ENCODE data around the gene CYP1A2.

Gene CYP1A2

GRCh38 chr15:74768771-74769342 lies 20.2 kb downstream of the CYP1A2 start:
- CTCF ChIA-PET: interaction anchor here (0.7 to 31.5 kb wide), 32 partner anchors 8 to 398 kb away, joined by 3 to 1027 read pairs (median 4); partner anchors contain the start of genes CSK, CYP1A1 and CYP1A2
- H3K36me3 ChIP-seq (ENCODE audit: control insufficient read depth in 4 of 4, insufficient read depth in 4 of 4, low read length in 3 of 4): no peaks in the 10 kb centered on the region
- DNase-seq: peak in 2 of 3 donors; percentile 68 to 69
- peaks cover 0 to 4% (median 0%) of the 10 kb centered on the region in 5 experiments for H3K27me3 ChIP-seq (replicated peaks in 2 of 5; ENCODE audit: control insufficient read depth in 4 of 5, insufficient read depth in 5 of 5, low read length in 4 of 5)
- peak overlapping the region in 2 of 7 experiments; percentile 26 to 48 for H3K4me3 ChIP-seq (ENCODE audit: control insufficient read depth in 1 of 7, extremely low read depth in 1 of 7, insufficient read depth in 4 of 7, low read depth in 2 of 7, low read length in 6 of 7)
- H3K27ac ChIP-seq (ENCODE audit: insufficient read depth in 1 of 2, low read depth in 1 of 2, low read length in 2 of 2, poor library complexity in 1 of 2, severe bottlenecking in 2 of 2): no peak overlapping the region
- H3K9me3 ChIP-seq (ENCODE audit: control extremely low read depth in 1 of 5, control insufficient read depth in 4 of 5, insufficient read depth in 2 of 5, low read depth in 1 of 5, low read length in 4 of 5): no peaks in the 10 kb centered on the region
- POLR2A ChIA-PET: interaction anchor here (0.8 to 2.3 kb wide), 2 partner anchors 133 to 136 kb away, joined by 3 to 8 read pairs; no protein-coding TSS in a partner anchor
- WGBS (ENCODE audit: insufficient coverage): 10% methylated on average over 8 of the region's 9 CpGs
- H3K4me1 ChIP-seq (ENCODE audit: control extremely low read depth in 1 of 4, control insufficient read depth in 4 of 4, insufficient read depth in 4 of 4, low read length in 3 of 4): peaks cover 0 to 34% (median 16%) of the 10 kb centered on the region in 4 experiments

- Histone ChIP-seq H3K27ac (ENCODE audit: insufficient read depth in 1 of 2, low read depth in 1 of 2, low read length in 2 of 2, poor library complexity in 1 of 2, severe bottlenecking in 2 of 2) (no peak overlapping the region), H3K4me1 (ENCODE audit: control extremely low read depth in 1 of 4, control insufficient read depth in 4 of 4, insufficient read depth in 4 of 4, low read length in 3 of 4) (peaks cover 2 to 40% (median 20%) of the 10 kb centered on the region in 4 experiments), H3K9me3 (ENCODE audit: control extremely low read depth in 1 of 5, control insufficient read depth in 4 of 5, insufficient read depth in 2 of 5, low read depth in 1 of 5, low read length in 4 of 5) (no peaks in the 10 kb centered on the region), H3K4me3 (ENCODE audit: control insufficient read depth in 1 of 7, extremely low read depth in 1 of 7, insufficient read depth in 4 of 7, low read depth in 2 of 7, low read length in 6 of 7) (no peak overlapping the region), H3K27me3 (replicated peaks in 2 of 5; ENCODE audit: control insufficient read depth in 4 of 5, insufficient read depth in 5 of 5, low read length in 4 of 5) (peaks cover 0 to 4% (median 0%) of the 10 kb centered on the region in 5 experiments), H3K36me3 (ENCODE audit: control insufficient read depth in 4 of 4, insufficient read depth in 4 of 4, low read length in 3 of 4) (no peaks in the 10 kb centered on the region)
- ChIA-PET CTCF (interaction anchor here (0.6 to 31.5 kb wide), 32 partner anchors 9 to 399 kb away, joined by 3 to 1027 read pairs (median 4); partner anchors contain the start of genes CSK and CYP1A1), POLR2A (interaction anchor here (0.7 to 2.3 kb wide), 4 partner anchors 30 to 137 kb away, joined by 4 to 8 read pairs (median 7); partner anchors contain the start of gene FAM219B)
- WGBS (ENCODE audit: insufficient coverage): 95% methylated on average over 5 of the region's 7 CpGs
- DNase-seq: no peak
Observed at GRCh38 chr15:74769463-74770025, 20.9 kb downstream of the CYP1A2 start.

DNA sequence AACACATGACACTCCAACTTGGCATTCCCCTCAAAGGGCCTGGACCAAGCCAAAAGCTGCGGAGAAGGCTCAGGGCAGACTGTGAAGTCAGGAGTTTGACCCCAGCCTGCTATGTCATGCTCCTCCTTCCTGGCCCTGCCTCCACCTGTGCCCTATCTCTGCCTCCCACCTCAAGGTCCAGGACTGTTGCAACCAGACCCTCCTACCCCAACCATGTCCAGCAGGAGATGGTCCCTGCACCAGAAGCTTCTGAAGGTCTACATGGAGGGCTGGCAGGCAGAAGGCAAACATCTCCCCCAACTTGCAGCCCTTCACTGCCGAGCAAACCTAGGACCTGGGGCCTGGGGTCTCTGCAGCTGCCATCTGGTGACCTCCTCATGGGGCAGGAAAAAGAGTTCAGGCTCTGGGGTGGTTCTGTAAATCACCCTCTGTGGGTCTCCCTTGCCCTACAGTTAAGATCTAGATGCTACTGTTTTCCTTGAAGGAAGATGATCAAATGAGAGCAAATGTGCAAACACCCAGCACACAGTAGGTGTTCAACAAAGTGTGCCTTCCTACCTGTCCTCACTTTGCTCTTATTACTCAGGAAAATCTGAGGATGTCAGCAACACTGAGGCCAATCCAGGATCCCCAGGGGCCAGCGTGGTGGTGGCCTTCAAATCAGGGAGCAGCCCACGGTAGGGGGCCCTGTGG lies 21.7 kb downstream of the CYP1A2 start:
- H3K9me3 ChIP-seq (ENCODE audit: control extremely low read depth in 1 of 5, control insufficient read depth in 4 of 5, insufficient read depth in 2 of 5, low read depth in 1 of 5, low read length in 4 of 5): no peaks in the 10 kb centered on the region
- H3K4me1 ChIP-seq (ENCODE audit: control extremely low read depth in 1 of 4, control insufficient read depth in 4 of 4, insufficient read depth in 4 of 4, low read length in 3 of 4): peaks cover 4 to 48% (median 27%) of the 10 kb centered on the region in 4 experiments

DNA sequence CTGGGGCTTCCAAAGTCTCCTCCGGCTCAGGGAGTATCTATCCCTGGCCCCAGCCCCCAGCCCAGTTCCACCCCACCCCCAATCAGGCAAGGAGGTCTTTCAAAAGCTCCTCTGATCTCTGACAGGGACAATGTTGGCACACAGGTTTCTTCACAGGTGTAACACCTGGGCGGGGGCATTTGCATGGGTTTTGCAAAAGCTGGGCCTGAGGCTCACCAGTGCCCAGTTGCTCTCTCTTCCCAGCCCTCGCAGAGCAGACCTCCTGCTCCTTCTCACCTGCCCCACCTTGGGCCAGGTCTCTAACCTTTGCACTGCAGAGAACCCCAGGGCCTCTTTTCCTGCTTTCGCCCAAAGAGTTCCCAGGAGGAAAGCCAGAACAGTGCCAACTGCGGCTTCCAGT lies 24.7 kb downstream of the CYP1A2 start:
- Histone ChIP-seq H3K27ac (ENCODE audit: insufficient read depth in 1 of 2, low read depth in 1 of 2, low read length in 2 of 2, poor library complexity in 1 of 2, severe bottlenecking in 2 of 2) (no peak overlapping the region), H3K4me3 (ENCODE audit: control insufficient read depth in 1 of 7, extremely low read depth in 1 of 7, insufficient read depth in 4 of 7, low read depth in 2 of 7, low read length in 6 of 7) (no peak overlapping the region), H3K9me3 (ENCODE audit: control extremely low read depth in 1 of 5, control insufficient read depth in 4 of 5, insufficient read depth in 2 of 5, low read depth in 1 of 5, low read length in 4 of 5) (no peaks in the 10 kb centered on the region), H3K27me3 (replicated peaks in 2 of 5; ENCODE audit: control insufficient read depth in 4 of 5, insufficient read depth in 5 of 5, low read length in 4 of 5) (peaks cover 0 to 4% (median 0%) of the 10 kb centered on the region in 5 experiments), H3K36me3 (ENCODE audit: control insufficient read depth in 4 of 4, insufficient read depth in 4 of 4, low read length in 3 of 4) (no peaks in the 10 kb centered on the region), H3K4me1 (ENCODE audit: control extremely low read depth in 1 of 4, control insufficient read depth in 4 of 4, insufficient read depth in 4 of 4, low read length in 3 of 4) (peaks cover 19 to 69% (median 57%) of the 10 kb centered on the region in 4 experiments)
- 98% methylated on average over 5 of the region's 5 CpGs for WGBS (ENCODE audit: insufficient coverage)
- no peak for DNase-seq
- ChIA-PET POLR2A (interaction anchor here (1.9 kb wide), 1 partner anchor 20 kb away, joined by 6 read pairs; no protein-coding TSS in a partner anchor), CTCF (interaction anchor here (1.3 to 31.5 kb wide), 8 partner anchors 7 to 179 kb away, joined by 3 to 1027 read pairs (median 29); partner anchors contain the start of genes CSK and ULK3)

More for the DNA sequence above, 21.7 kb downstream of the CYP1A2 start:
- CTCF ChIA-PET: interaction anchor here (0.6 to 31.5 kb wide), 34 partner anchors 10 to 403 kb away, joined by 3 to 1027 read pairs (median 6); partner anchors contain the start of genes CSK, CYP11A1 and ULK3
- H3K27ac ChIP-seq (ENCODE audit: insufficient read depth in 1 of 2, low read depth in 1 of 2, low read length in 2 of 2, poor library complexity in 1 of 2, severe bottlenecking in 2 of 2): no peak overlapping the region
- POLR2A ChIA-PET: interaction anchor here (0.6 to 2.3 kb wide), 6 partner anchors 23 to 150 kb away, joined by 4 to 11 read pairs (median 6); no protein-coding TSS in a partner anchor
- H3K4me3 ChIP-seq (ENCODE audit: control insufficient read depth in 1 of 7, extremely low read depth in 1 of 7, insufficient read depth in 4 of 7, low read depth in 2 of 7, low read length in 6 of 7): no peak overlapping the region
- WGBS (ENCODE audit: insufficient coverage): 100% methylated on average over 2 of the region's 4 CpGs
- H3K27me3 ChIP-seq (replicated peaks in 2 of 5; ENCODE audit: control insufficient read depth in 4 of 5, insufficient read depth in 5 of 5, low read length in 4 of 5): peaks cover 0 to 4% (median 0%) of the 10 kb centered on the region in 5 experiments
- no peaks in the 10 kb centered on the region for H3K36me3 ChIP-seq (ENCODE audit: control insufficient read depth in 4 of 4, insufficient read depth in 4 of 4, low read length in 3 of 4)
- DNase-seq: no peak

- CTCF ChIA-PET: interaction anchor here (0.6 to 31.5 kb wide), 8 partner anchors 7 to 178 kb away, joined by 3 to 1027 read pairs (median 29); partner anchors contain the start of genes CSK and ULK3
Observed at GRCh38 chr15:74773731-74774252, 25.1 kb downstream of the CYP1A2 start.

DNA sequence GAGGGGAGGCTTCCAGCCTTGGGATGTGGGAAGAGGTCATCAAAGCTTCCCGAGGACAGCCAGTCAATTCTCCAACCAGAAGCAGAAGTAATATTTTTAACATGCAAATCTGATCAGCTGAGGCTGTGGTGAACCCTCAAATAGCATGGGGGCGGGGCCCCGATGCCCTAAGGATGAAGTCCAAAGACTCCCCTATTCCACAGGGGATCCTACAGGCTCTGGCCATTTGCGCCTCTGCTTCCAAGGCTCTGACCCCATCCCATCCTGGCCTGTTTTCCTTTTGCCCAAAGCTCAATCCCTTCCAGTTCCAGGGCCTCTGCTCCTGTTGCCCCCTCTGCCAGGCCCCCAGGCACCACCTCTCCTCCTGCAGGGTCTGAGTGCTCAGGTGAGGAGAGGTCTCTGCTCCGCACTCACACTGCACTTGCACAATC lies 26.5 kb downstream of the CYP1A2 start:
- POLR2A ChIA-PET: interaction anchor here (1.2 to 4.6 kb wide), 3 partner anchors 9 to 15 kb away, joined by 3 to 29 read pairs (median 5); no protein-coding TSS in a partner anchor

More at GRCh38 chr15:74773731-74774252, 25.1 kb downstream of the CYP1A2 start:
- H3K27ac ChIP-seq (ENCODE audit: insufficient read depth in 1 of 2, low read depth in 1 of 2, low read length in 2 of 2, poor library complexity in 1 of 2, severe bottlenecking in 2 of 2): no peak overlapping the region
- POLR2A ChIA-PET: interaction anchor here (1.9 to 4.6 kb wide), 2 partner anchors 14 to 19 kb away, joined by 6 to 29 read pairs; no protein-coding TSS in a partner anchor
- DNase-seq: no peak
- H3K9me3 ChIP-seq (ENCODE audit: control extremely low read depth in 1 of 5, control insufficient read depth in 4 of 5, insufficient read depth in 2 of 5, low read depth in 1 of 5, low read length in 4 of 5): no peaks in the 10 kb centered on the region
- H3K4me3 ChIP-seq (ENCODE audit: control insufficient read depth in 1 of 7, extremely low read depth in 1 of 7, insufficient read depth in 4 of 7, low read depth in 2 of 7, low read length in 6 of 7): no peak overlapping the region
- H3K36me3 ChIP-seq (ENCODE audit: control insufficient read depth in 4 of 4, insufficient read depth in 4 of 4, low read length in 3 of 4): no peaks in the 10 kb centered on the region
- 100% methylated on average over 5 of the region's 5 CpGs for WGBS (ENCODE audit: insufficient coverage)
- peaks cover 23 to 70% (median 58%) of the 10 kb centered on the region in 4 experiments for H3K4me1 ChIP-seq (ENCODE audit: control extremely low read depth in 1 of 4, control insufficient read depth in 4 of 4, insufficient read depth in 4 of 4, low read length in 3 of 4)
- H3K27me3 ChIP-seq (replicated peaks in 2 of 5; ENCODE audit: control insufficient read depth in 4 of 5, insufficient read depth in 5 of 5, low read length in 4 of 5): peaks cover 0 to 4% (median 0%) of the 10 kb centered on the region in 5 experiments

More for the DNA sequence above, 26.5 kb downstream of the CYP1A2 start:
- Histone ChIP-seq H3K4me1 (ENCODE audit: control extremely low read depth in 1 of 4, control insufficient read depth in 4 of 4, insufficient read depth in 4 of 4, low read length in 3 of 4) (peaks cover 29 to 84% (median 71%) of the 10 kb centered on the region in 4 experiments), H3K36me3 (ENCODE audit: control insufficient read depth in 4 of 4, insufficient read depth in 4 of 4, low read length in 3 of 4) (no peaks in the 10 kb centered on the region), H3K4me3 (ENCODE audit: control insufficient read depth in 1 of 7, extremely low read depth in 1 of 7, insufficient read depth in 4 of 7, low read depth in 2 of 7, low read length in 6 of 7) (peak overlapping the region in 2 of 7 experiments; percentile 4 to 38), H3K27me3 (replicated peaks in 2 of 5; ENCODE audit: control insufficient read depth in 4 of 5, insufficient read depth in 5 of 5, low read length in 4 of 5) (peaks cover 0 to 3% (median 0%) of the 10 kb centered on the region in 5 experiments), H3K9me3 (ENCODE audit: control extremely low read depth in 1 of 5, control insufficient read depth in 4 of 5, insufficient read depth in 2 of 5, low read depth in 1 of 5, low read length in 4 of 5) (no peaks in the 10 kb centered on the region), H3K27ac (ENCODE audit: insufficient read depth in 1 of 2, low read depth in 1 of 2, low read length in 2 of 2, poor library complexity in 1 of 2, severe bottlenecking in 2 of 2) (no peak overlapping the region)
- WGBS (ENCODE audit: insufficient coverage): 50% methylated on average over 2 of the region's 5 CpGs
- CTCF ChIA-PET: interaction anchor here (0.7 to 31.5 kb wide), 6 partner anchors 6 to 178 kb away, joined by 3 to 1027 read pairs (median 65); partner anchors contain the start of gene CSK
- DNase-seq: peak in 2 of 3 donors; percentile 50 to 52

Measured in common myeloid progenitor, CD34-positive (primary cell).